HG03097 (cell line): ENCODE measurements around the gene ZBTB22.

Experiments used
- ATAC-seq: cut with Tn5 transposase; IDR thresholded peaks from one replicate; pipeline ENCODE4 v1.9.1; 2021; ENCODE audit not compliant: unreplicated experiment, low FRiP score

Gene ZBTB22

DNA sequence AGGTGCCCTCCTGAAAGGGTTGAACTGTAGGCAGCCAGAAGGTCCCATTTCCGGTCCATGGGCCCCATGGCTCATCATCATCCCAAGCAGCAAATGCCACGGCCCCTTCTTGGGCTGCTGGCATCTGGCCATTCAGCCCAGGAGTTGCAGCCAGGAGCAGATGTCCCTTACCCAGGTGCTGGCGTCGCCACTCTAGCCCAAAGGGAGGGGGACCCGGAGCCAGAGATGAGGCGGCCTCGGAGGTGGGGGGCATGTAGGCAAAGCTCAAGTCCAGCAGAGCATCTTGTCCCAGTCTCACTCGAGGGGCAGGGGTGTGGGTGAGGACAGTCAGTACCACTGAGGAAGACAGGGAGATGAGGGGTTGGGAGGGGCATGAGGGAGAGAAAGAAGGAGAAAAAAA lies 12.5 kb downstream of the ZBTB22 start:
- no peak for ATAC-seq

- no peak for ATAC-seq
Observed at GRCh38 chr6:33304216-33304615, 13.3 kb downstream of the ZBTB22 start.

DNA sequence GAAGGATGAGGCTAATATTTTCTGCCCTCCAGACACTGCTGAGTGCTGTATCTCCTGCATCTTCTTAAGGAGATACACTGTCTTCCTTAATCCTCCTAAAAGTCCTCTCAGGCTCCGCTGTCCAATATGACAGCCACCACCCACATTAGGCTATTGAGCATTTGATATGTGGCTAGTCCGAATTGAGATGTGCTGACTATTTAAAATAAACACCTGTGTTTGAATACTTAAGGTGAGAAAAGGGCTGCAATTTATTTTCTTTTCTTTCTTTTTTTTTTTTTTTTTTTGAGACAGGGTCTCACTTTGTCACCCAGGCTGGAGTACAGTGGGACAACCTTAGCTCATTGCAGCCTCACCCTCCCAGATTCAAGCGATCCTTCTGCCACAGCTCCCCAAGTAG lies 15.7 kb downstream of the ZBTB22 start:
- ATAC-seq, result no peak

- peak; percentile 65 for ATAC-seq
Observed at GRCh38 chr6:33299237-33299944, 18.2 kb downstream of the ZBTB22 start.

GRCh38 chr6:33298773-33299236 lies 18.7 kb downstream of the ZBTB22 start, which contains the start of gene RGL2:
TSS of gene RGL2 (minus strand) at chr6:33298942. CDS start at chr6:33298610, 332 bp downstream.
- ATAC-seq, result no peak

GRCh38 chr6:33297956-33298772 lies 19.4 kb downstream of the ZBTB22 start:
- ATAC-seq, result no peak

DNA sequence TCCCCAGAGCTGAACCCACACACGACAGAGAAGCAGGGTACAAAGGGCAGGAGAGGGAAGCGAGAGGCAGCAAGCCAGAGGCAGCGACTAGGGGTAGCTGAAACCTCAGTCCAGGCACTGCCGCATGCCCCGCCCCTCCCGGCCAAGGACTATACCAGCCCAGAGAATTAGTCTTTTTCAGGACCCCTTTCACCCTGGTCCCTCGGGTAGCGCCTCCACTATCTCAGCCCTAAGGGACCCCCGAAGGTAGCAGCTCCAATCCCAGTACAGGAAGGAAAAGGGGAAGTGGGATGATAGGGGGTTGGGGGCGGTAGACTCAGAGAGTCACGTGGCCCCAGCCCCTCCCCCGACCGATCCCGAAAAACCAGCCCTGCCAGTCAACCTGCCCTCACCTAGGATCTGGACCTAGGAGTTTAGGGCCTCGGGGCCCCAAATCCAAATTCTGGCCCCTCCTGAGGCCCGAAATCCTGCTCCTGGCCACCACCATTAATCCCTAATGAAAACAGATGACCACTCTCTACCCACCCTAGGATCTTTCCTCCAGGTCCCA lies 20.1 kb downstream of the ZBTB22 start:
- ATAC-seq, result no peak

DNA sequence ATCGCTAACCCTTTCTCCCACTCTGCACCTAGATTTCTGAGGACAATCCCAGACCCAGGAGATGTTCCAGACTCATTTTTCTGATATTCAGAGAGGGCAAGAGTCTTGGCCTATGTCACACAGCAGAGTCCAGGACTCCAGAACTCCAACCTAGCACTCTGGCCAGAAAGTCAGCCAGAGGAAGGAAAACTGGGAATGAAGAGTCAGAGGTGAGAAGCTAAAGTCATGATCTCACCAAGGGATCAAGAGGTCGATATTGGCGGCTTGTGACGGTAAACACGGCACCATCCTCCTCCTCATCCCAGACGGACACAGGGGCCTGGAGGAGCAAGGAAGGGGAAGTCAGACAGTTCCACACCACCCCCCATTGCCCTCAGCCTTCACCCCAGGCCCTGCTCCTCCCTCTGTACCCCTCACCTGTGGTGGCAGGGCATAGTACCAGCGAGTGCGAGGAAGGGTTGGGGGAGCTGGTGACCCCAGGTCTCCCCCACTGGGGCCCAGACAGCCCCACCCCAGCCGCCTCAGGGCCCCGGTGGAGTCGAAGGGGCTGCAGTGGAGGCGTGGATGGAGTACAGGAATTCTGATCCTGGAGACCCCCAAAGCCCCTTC lies 20.6 kb downstream of the ZBTB22 start:
- ATAC-seq, result no peak

DNA sequence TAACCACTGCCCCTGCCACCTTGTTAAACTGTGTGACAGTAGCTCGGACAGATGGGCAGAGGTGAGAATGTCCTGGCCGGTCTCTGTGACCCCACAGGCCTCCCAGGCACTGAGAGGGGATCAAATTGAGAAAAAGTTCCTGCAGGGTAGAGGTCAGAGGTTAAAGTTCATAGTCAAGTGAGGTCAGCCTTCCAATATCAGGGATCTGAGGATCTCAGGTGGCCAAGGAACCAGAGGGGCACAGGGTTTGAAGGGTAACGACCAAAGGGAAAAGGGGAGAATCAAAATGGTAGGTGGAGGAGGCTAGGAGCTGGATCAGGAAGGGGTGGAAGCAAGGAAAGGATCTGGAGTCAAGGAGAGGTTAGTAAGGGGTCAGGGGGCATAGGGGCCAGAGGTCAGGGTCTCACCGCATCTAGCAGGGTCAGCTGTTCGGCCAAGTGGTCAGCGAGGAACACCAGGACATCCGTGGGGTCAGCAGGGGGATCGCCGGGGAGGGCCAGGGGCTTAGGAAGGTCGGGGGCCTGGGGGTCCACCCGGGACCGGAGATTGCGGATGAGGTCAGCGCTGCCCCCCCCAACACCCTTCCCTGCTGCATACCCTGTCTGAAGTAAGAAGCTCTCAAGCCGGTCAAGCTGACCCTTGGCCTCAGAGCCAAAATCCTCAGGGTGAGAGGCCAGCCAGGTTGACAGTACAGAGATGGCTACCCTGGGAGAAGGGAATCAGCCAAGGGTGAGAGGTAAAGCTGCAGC lies 21.7 kb downstream of the ZBTB22 start:
- no peak for ATAC-seq

DNA sequence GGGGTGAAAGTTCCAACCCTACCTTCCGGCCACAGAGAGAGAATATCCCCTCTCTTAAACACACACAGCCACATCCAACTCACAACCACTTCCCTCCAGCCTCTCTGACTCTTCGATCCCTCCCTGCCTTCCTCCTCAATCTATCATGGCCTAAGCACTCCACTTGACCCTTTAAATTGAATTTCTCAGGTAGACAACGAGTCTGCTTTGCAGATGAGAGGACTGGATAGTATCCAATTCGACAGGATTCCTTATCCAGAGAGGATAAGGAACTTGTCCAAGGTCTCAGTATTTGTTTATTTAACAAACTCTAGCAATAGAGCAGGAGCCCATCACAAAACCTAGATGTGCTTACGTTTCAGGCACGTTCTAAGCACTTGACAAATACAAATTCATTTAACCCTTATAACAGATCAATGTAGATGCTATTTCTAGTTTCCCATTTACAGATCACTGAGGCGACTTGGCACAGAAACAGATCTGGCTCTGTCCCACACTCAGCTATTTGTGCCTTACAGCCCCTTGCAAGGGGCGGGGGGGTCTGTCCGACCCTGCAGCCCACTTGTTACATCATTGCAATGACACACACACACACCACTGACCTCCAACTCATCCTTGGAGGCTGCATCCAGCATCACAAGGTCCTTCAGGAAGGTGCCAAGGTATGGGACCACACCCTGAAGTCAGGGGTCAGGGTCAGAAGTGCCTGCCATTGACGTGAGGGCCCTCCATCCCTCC lies 23.3 kb downstream of the ZBTB22 start:
- ATAC-seq, result no peak

- no peak for ATAC-seq
Observed at GRCh38 chr6:33292996-33293682, 24.4 kb downstream of the ZBTB22 start.

- ATAC-seq, result no peak
Observed at GRCh38 chr6:33290459-33290858, 27.1 kb downstream of the ZBTB22 start.

- no peak for ATAC-seq
Observed at GRCh38 chr6:33289784-33290315, 27.7 kb downstream of the ZBTB22 start.

GRCh38 chr6:33288921-33289783 lies 28.4 kb downstream of the ZBTB22 start, which contains the start of the genes PFDN6 and WDR46:
TSS of gene PFDN6 (plus strand) at chr6:33289601. CDS start at chr6:33289857, 256 bp downstream.
TSS of gene WDR46 (minus strand) at chr6:33289239. CDS start at chr6:33289170, 69 bp downstream.
- peak; percentile 65 for ATAC-seq

DNA sequence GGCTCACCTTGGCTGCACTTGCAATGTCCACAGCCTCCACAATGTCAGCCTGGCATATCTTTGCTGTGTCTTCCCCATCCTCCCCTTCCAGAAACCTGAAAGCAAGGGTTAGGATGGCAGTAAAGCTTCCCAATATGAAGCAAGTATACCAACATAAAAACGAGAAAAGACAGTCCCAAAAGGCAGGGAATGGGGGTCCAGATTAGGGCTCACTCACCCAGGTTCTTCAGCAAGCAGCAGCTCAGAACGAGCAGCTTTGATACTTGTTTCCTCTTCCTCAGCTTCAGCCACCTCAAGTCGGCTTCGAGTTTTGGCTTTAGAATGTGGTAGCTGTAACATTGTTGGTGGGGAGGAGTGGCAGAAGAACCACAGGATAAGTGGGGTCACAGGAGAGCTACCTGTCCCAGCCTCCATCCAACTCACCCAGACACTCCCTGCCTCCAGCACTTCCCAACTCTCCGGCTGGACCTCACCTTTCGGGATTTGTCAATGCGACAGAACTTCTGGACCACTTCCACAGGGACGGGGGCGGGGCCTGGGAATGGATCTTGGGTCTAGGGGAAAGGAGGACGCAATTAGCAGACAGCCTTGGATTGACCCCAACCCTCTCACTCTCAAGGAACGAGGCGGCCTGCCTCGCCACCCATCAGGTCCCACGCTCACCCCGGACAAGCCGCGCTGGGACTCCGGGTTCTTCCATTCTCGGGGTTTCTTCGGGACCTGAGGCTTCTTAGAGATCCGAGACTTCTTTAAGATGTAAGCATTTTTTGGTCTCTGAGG lies 29.2 kb downstream of the ZBTB22 start:
- no peak for ATAC-seq

DNA sequence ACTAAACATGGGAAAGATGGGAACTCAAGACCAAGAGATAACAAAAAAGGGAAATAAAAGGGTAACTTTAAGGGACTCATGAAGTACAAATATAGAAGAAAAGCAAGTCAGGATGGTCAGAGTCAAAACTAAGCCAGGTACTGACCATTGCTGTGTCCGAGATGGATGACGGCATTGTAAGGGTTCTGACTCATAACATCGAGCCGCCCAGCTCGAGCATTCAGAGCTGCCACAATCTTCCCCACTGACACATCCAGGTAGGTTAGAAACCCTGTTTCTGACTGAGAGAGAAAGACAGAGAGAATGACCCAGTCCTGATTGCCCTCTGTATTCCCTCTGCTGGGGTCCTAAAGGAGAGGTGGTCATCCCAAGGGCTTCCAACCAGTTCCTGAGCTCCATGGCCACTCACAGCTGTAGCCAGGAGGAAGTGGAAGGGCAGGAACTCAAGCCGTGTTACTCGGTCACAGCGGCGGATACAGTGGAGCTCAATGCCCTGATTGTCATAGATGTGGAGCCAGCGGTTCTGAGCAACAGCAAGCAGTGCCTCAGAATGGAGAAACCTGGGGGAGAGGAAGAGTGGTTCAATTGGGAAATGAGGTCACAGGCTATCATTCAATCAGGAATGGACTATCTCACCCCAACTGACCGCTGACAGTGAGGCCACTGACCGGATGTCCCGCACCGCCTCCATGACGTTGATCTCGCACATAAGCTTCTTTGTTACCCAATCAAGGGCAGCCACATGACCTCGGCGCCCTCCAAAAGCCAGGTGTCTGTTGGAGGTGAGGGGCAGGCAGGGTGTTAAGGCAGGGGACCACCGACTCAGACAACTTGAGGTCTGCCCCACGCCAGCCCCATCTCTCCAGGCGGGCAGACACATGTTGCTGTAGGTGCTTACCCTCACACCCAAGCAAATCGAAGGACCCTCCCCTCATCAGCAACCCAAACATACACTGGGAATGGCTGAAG lies 30.3 kb downstream of the ZBTB22 start:
- ATAC-seq, result no peak
